ENCODE results near the gene PPOX.

The PPOX gene

GRCh38 chr1:161128591-161129420, 37.4 kb upstream of the PPOX start:
- peak overlapping the region in 9 of 11 experiments; percentile 0 to 97 (median 62); a peak in 13 of 22 replicates for H3K4me2 ChIP-seq
- no peak for TF ChIP-seq Cebpa-rat (IDR thresholded peaks at IDR 0.05)
- peaks cover 48 to 59% (median 52%) of the 10 kb centered on the region in 10 experiments for H3K4me1 ChIP-seq
- H3K9me3 ChIP-seq (replicated peaks in 1 of 11) = no peaks in the 10 kb centered on the region
- H3K27me3 ChIP-seq = no peaks in the 10 kb centered on the region
- no peak overlapping the region for H3K4me3 ChIP-seq
- no peak overlapping the region for H3K9ac ChIP-seq
- no peak overlapping the region; a peak in 1 of 22 replicates for H3K27ac ChIP-seq
- peaks cover 60 to 71% (median 69%) of the 10 kb centered on the region in 11 experiments for H3K36me3 ChIP-seq
- H4K20me1 ChIP-seq = peaks cover 0 to 73% (median 34%) of the 10 kb centered on the region in 11 experiments; a peak in 13 of 22 replicates

GRCh38 chr1:161130266-161130665, 36.0 kb upstream of the PPOX start:
- Histone ChIP-seq H3K4me2 (peak overlapping the region; percentile 84 to 97 (median 92)), H3K9me3 (replicated peaks in 1 of 11) (no peaks in the 10 kb centered on the region), H3K27ac (no peak overlapping the region), H3K27me3 (no peaks in the 10 kb centered on the region), H3K9ac (no peak overlapping the region), H4K20me1 (peaks cover 0 to 58% (median 28%) of the 10 kb centered on the region in 11 experiments; a peak in 12 of 22 replicates), H3K4me3 (peak overlapping the region in 2 of 10 experiments; percentile 75 to 87; a peak in 2 of 20 replicates), H3K4me1 (peaks cover 53 to 69% (median 60%) of the 10 kb centered on the region in 10 experiments), H3K36me3 (peaks cover 50 to 62% (median 56%) of the 10 kb centered on the region in 11 experiments)
- TF ChIP-seq Cebpa-rat (IDR thresholded peaks at IDR 0.05) = no peak

GRCh38 chr1:161131523-161132409, 34.5 kb upstream of the PPOX start:
- H3K9ac ChIP-seq = peak overlapping the region; percentile 88 to 96 (median 93)
- H3K27ac ChIP-seq = peak overlapping the region; percentile 87 to 98 (median 95)
- H3K4me3 ChIP-seq = peak overlapping the region; percentile 71 to 87 (median 82)
- peaks cover 0 to 43% (median 18%) of the 10 kb centered on the region in 11 experiments; a peak in 11 of 22 replicates for H4K20me1 ChIP-seq
- H3K36me3 ChIP-seq = peaks cover 35 to 57% (median 41%) of the 10 kb centered on the region in 11 experiments
- no peaks in the 10 kb centered on the region for H3K9me3 ChIP-seq (replicated peaks in 1 of 11)
- no peaks in the 10 kb centered on the region for H3K27me3 ChIP-seq
- peaks cover 53 to 81% (median 68%) of the 10 kb centered on the region in 10 experiments for H3K4me1 ChIP-seq
- peak overlapping the region; percentile 84 to 97 (median 92) for H3K4me2 ChIP-seq
- TF ChIP-seq Cebpa-rat (IDR thresholded peaks at IDR 0.05) = no peak

GRCh38 chr1:161132410-161133219, 33.6 kb upstream of the PPOX start, which contains the start of gene DEDD:
DEDD (minus strand) TSS chr1:161132667; CDS start chr1:161124462, 8,205 bp downstream.
- Histone ChIP-seq H3K4me2 (peak within 1 kb of the TSS; percentile 87 to 97 (median 94)), H3K27ac (peak within 1 kb of the TSS; percentile 87 to 98 (median 95)), H3K36me3 (peaks cover 27 to 49% (median 33%) of the 10 kb centered on the region in 11 experiments), H3K4me1 (peaks cover 49 to 83% (median 64%) of the 10 kb centered on the region in 10 experiments), H3K4me3 (peak within 1 kb of the TSS; percentile 71 to 87 (median 82)), H3K9ac (peak within 1 kb of the TSS; percentile 88 to 96 (median 93)), H3K9me3 (replicated peaks in 1 of 11) (no peaks in the 10 kb centered on the region), H3K27me3 (no peaks in the 10 kb centered on the region), H4K20me1 (peaks cover 0 to 34% (median 14%) of the 10 kb centered on the region in 11 experiments; a peak in 11 of 22 replicates)
- no peak for TF ChIP-seq Cebpa-rat (IDR thresholded peaks at IDR 0.05)

GRCh38 chr1:161133220-161133740, 32.9 kb upstream of the PPOX start:
- TF ChIP-seq Cebpa-rat (IDR thresholded peaks at IDR 0.05) = no peak

GRCh38 chr1:161137881-161138280, 28.3 kb upstream of the PPOX start:
- H3K9ac ChIP-seq = peak overlapping the region in 2 of 11 experiments; percentile 6 to 13; a peak in 1 of 22 replicates
- H3K27ac ChIP-seq = no peak overlapping the region; a peak in 1 of 22 replicates
- TF ChIP-seq Cebpa-rat (IDR thresholded peaks at IDR 0.05) = no peak
- no peaks in the 10 kb centered on the region for H3K27me3 ChIP-seq
- no peak overlapping the region for H3K4me3 ChIP-seq
- H3K9me3 ChIP-seq (replicated peaks in 1 of 11) = no peaks in the 10 kb centered on the region
- 0 out of 22 replicates have a peak, but pooled peaks cover 0 to 7% (median 0%) of the 10 kb centered on the region in 11 experiments for H4K20me1 ChIP-seq
- peaks cover 0 to 17% (median 3%) of the 10 kb centered on the region in 11 experiments; a peak in 4 of 22 replicates for H3K36me3 ChIP-seq
- H3K4me1 ChIP-seq = peaks cover 10 to 62% (median 24%) of the 10 kb centered on the region in 10 experiments
- peak overlapping the region in 3 of 11 experiments; percentile 8 to 50 (median 13); a peak in 4 of 22 replicates for H3K4me2 ChIP-seq

More at GRCh38 chr1:161133220-161133740, 32.9 kb upstream of the PPOX start:
- Histone ChIP-seq H3K9me3 (replicated peaks in 1 of 11) (no peaks in the 10 kb centered on the region), H3K4me2 (peak overlapping the region; percentile 83 to 96 (median 91)), H3K36me3 (peaks cover 20 to 42% (median 26%) of the 10 kb centered on the region in 11 experiments), H3K27me3 (no peaks in the 10 kb centered on the region), H3K9ac (peak overlapping the region; percentile 88 to 96 (median 93)), H3K4me3 (peak overlapping the region; percentile 71 to 87 (median 82)), H3K27ac (peak overlapping the region; percentile 87 to 98 (median 95)), H4K20me1 (peaks cover 0 to 28% (median 7%) of the 10 kb centered on the region in 11 experiments; a peak in 10 of 22 replicates), H3K4me1 (peaks cover 42 to 83% (median 58%) of the 10 kb centered on the region in 10 experiments)

GRCh38 chr1:161138431-161138830, 27.8 kb upstream of the PPOX start:
- TF ChIP-seq Cebpa-rat (IDR thresholded peaks at IDR 0.05) = no peak
- Histone ChIP-seq H4K20me1 (0 out of 22 replicates have a peak, but pooled peaks cover 0 to 7% (median 0%) of the 10 kb centered on the region in 11 experiments), H3K4me3 (no peak overlapping the region), H3K9me3 (replicated peaks in 1 of 11) (no peaks in the 10 kb centered on the region), H3K9ac (peak overlapping the region in 2 of 11 experiments; percentile 6 to 19; a peak in 1 of 22 replicates), H3K27ac (no peak overlapping the region; a peak in 1 of 22 replicates), H3K4me1 (peaks cover 8 to 61% (median 23%) of the 10 kb centered on the region in 10 experiments), H3K27me3 (no peaks in the 10 kb centered on the region), H3K36me3 (peaks cover 0 to 17% (median 3%) of the 10 kb centered on the region in 11 experiments; a peak in 4 of 22 replicates), H3K4me2 (peak overlapping the region in 3 of 11 experiments; percentile 8 to 50 (median 13); a peak in 3 of 22 replicates)
